ENCODE data around the gene ATP23.

DNA sequence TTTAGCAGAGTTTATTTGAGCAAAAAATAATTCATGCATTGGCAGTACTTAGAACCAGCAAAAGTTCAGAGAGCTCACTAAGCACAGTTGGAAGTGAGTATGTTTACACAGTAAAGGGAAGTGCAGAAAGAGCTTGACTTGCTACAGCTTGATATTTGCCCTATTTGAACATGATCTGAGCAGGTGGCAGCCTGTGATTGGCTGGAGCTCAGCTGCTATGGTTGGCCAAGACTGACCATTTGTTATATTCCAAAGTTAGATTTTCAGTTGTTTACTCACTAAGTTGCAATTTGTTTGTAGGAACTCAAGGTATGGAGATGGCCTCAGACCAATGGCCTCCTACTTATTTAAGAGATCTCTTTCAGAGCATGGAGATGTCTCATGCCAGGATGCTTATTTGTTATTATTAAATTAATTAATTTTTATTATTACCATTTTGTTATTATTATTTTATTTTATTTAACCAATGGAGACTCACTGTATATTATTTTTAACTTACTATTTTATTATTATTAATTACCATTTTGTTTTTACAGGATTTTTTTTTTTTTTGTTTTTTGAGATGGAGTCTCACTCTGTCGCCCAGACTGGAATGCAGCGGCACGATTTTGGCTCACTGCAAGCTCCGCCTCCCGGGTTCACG lies 49.0 kb downstream of the ATP23 start:
- TF ChIP-seq, protein P1, sequence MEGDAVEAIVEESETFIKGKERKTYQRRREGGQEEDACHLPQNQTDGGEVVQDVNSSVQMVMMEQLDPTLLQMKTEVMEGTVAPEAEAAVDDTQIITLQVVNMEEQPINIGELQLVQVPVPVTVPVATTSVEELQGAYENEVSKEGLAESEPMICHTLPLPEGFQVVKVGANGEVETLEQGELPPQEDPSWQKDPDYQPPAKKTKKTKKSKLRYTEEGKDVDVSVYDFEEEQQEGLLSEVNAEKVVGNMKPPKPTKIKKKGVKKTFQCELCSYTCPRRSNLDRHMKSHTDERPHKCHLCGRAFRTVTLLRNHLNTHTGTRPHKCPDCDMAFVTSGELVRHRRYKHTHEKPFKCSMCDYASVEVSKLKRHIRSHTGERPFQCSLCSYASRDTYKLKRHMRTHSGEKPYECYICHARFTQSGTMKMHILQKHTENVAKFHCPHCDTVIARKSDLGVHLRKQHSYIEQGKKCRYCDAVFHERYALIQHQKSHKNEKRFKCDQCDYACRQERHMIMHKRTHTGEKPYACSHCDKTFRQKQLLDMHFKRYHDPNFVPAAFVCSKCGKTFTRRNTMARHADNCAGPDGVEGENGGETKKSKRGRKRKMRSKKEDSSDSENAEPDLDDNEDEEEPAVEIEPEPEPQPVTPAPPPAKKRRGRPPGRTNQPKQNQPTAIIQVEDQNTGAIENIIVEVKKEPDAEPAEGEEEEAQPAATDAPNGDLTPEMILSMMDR (IDR thresholded peaks at IDR 0.05; ENCODE audit: low read depth, low read length) = no peak
- TF ChIP-seq MYC (IDR thresholded peaks at IDR 0.05; ENCODE audit: low read depth, low read length) = no peak
- TF ChIP-seq, protein P2, sequence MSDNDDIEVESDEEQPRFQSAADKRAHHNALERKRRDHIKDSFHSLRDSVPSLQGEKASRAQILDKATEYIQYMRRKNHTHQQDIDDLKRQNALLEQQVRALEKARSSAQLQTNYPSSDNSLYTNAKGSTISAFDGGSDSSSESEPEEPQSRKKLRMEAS (IDR thresholded peaks at IDR 0.05; ENCODE audit: low read depth, low read length) = no peak
